ENCODE measurements around the gene ANKRD44.

Gene ANKRD44

GRCh38 chr2:197057959-197058358 lies 252.6 kb downstream of the ANKRD44 start:
- no peak for DNase-seq (ENCODE audit: low read depth)
- TF ChIP-seq MYC (IDR thresholded peaks at IDR 0.05; ENCODE audit: low read depth, low read length) (no peak), CTCF (IDR thresholded peaks at IDR 0.05; ENCODE audit: low read depth, low read length) (no peak), POLR2A (IDR thresholded peaks at IDR 0.05; ENCODE audit: extremely low read depth, insufficient read length) (no peak), MAX (IDR thresholded peaks at IDR 0.05; ENCODE audit: low read depth, low read length) (no peak)
- no peak overlapping the region for H3K4me3 ChIP-seq (ENCODE audit: low read depth, low read length)

- no peak overlapping the region for H3K4me3 ChIP-seq (ENCODE audit: low read depth, low read length)
- no peak for DNase-seq (ENCODE audit: low read depth)
- TF ChIP-seq POLR2A (IDR thresholded peaks at IDR 0.05; ENCODE audit: extremely low read depth, insufficient read length) (no peak), CTCF (IDR thresholded peaks at IDR 0.05; ENCODE audit: low read depth, low read length) (no peak), MYC (IDR thresholded peaks at IDR 0.05; ENCODE audit: low read depth, low read length) (no peak), MAX (IDR thresholded peaks at IDR 0.05; ENCODE audit: low read depth, low read length) (no peak)
Observed at GRCh38 chr2:197055045-197055444, 255.5 kb downstream of the ANKRD44 start.

GRCh38 chr2:197054437-197054836 lies 256.1 kb downstream of the ANKRD44 start:
- H3K4me3 ChIP-seq (ENCODE audit: low read depth, low read length) = no peak overlapping the region
- DNase-seq (ENCODE audit: low read depth) = no peak
- TF ChIP-seq CTCF (IDR thresholded peaks at IDR 0.05; ENCODE audit: low read depth, low read length) (no peak), MAX (IDR thresholded peaks at IDR 0.05; ENCODE audit: low read depth, low read length) (no peak), POLR2A (IDR thresholded peaks at IDR 0.05; ENCODE audit: extremely low read depth, insufficient read length) (no peak), MYC (IDR thresholded peaks at IDR 0.05; ENCODE audit: low read depth, low read length) (no peak)

- H3K4me3 ChIP-seq (ENCODE audit: low read depth, low read length) = no peak overlapping the region
- no peak for TF ChIP-seq CTCF (IDR thresholded peaks at IDR 0.05; ENCODE audit: low read depth, low read length)
- TF ChIP-seq POLR2A (IDR thresholded peaks at IDR 0.05; ENCODE audit: extremely low read depth, insufficient read length) = no peak
- TF ChIP-seq MAX (IDR thresholded peaks at IDR 0.05; ENCODE audit: low read depth, low read length) = no peak
- TF ChIP-seq MYC (IDR thresholded peaks at IDR 0.05; ENCODE audit: low read depth, low read length) = no peak
- no peak for DNase-seq (ENCODE audit: low read depth)
Observed at GRCh38 chr2:197052356-197052755, 258.2 kb downstream of the ANKRD44 start.

- no peak overlapping the region for H3K4me3 ChIP-seq (ENCODE audit: low read depth, low read length)
- DNase-seq (ENCODE audit: low read depth) = peak; percentile 57
- TF ChIP-seq POLR2A (IDR thresholded peaks at IDR 0.05; ENCODE audit: extremely low read depth, insufficient read length) (no peak), MAX (IDR thresholded peaks at IDR 0.05; ENCODE audit: low read depth, low read length) (no peak), CTCF (IDR thresholded peaks at IDR 0.05; ENCODE audit: low read depth, low read length) (no peak), MYC (IDR thresholded peaks at IDR 0.05; ENCODE audit: low read depth, low read length) (no peak)
Observed at GRCh38 chr2:197045115-197045514, 265.5 kb downstream of the ANKRD44 start.

GRCh38 chr2:197042739-197043196 lies 267.8 kb downstream of the ANKRD44 start:
- H3K4me3 ChIP-seq (ENCODE audit: low read depth, low read length) = no peak overlapping the region
- TF ChIP-seq POLR2A (IDR thresholded peaks at IDR 0.05; ENCODE audit: extremely low read depth, insufficient read length) = no peak
- no peak for TF ChIP-seq CTCF (IDR thresholded peaks at IDR 0.05; ENCODE audit: low read depth, low read length)
- no peak for TF ChIP-seq MAX (IDR thresholded peaks at IDR 0.05; ENCODE audit: low read depth, low read length)
- no peak for TF ChIP-seq MYC (IDR thresholded peaks at IDR 0.05; ENCODE audit: low read depth, low read length)
- DNase-seq (ENCODE audit: low read depth) = no peak

Data from NB4 (cell line).